Glomerular visceral epithelial cell (primary cell): ENCODE data around the gene CREB3L2.

Experiments
- DNase-seq: peaks from one replicate; pipeline ENCODE4 v3.0.0-alpha.2; 2016; ENCODE audit errors: extremely low spot score

Gene CREB3L2

DNA sequence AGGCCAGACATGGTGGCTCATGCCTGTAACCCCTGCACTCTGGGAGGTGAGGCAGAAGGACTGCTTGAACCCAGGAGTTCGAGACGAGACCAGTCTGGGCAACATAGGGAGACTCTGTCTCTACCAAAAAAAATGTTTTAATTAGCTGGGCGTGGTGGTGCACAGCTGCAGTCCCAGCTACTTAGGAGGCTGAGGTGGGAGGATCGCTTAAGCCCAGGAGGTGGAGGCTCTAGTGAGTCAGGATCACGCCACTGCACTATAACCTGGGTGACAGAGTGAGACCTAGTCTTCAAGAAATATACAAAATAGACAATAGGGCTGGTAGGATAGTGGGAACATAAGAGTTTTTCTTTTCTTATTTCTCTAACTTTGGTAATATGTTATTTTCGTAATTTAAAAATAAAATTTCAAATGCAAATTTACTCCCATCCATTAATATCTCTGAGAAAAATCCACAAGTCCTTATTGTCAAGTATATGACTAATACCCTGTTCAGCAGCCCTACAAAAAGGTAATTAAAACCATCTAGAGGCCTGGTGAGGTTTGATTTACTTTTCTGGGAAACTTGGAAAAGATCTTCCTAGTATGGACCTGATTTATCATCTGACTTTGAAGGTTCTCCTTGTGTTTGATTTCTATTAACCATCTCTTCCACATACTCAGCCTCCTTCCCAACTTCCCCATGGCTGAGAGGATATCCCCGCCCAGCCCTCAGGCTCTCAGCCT, 50.0 kb downstream of the CREB3L2 start:
- no peak for DNase-seq

DNA sequence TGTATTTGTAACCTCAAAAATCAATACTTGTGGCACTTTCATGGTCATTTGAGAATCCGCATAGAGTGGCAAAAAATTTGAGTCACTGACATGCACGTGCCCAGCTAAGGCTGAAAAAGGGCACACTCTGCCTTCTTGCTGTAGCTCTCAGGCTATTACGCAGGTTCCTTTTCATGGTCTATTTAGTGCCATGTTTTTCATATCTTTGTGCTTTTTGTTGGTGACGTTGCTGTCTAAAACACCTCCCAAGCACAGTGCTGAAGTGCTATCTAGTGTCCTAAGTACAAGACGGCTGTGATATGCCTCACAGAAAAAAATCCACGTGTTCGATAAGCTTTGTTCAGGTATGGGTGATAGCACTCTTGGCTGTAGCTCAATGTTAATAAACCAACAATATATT, 50.9 kb downstream of the CREB3L2 start:
- no peak for DNase-seq

GRCh38 chr7:137950263-137950621, 51.6 kb downstream of the CREB3L2 start:
- no peak for DNase-seq

DNA sequence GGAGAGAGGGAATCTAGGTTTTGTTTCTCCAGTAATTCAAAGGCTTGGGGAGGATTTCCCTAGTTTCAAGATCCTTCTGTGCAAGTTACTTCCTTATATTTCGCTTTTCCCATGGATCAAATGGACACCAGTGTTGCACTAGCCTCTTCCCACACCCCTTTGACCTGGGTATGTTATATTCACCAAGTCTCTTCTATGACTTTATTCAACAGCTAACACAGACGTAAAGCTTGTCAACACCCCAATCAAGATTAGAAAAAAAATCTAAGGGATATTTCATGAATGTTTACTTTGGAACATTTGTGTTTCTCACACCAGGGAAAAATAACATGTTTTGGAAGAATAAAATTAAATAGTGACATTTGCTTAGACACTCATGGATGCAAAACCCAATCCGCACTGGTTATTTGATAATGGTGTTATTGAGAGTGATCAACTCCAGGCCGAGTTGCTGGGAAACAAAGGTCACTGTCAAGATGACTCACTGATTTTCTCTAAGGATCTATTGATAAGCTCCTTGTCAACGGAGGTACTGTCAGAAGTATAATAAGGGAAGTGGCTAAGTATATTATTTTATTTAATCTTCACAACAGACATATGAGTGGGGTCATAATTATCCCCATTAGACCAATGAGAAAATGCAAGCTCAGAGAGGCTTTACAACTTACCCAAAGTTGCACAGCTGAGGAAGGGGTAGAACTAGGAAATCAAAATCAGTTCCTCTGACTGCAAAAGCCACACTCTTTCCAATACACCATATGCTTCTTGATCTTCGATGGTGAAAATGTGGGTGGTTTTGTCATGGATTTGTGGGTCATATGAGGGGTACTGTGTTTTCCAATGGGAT, 52.2 kb downstream of the CREB3L2 start:
- DNase-seq: no peak

DNA sequence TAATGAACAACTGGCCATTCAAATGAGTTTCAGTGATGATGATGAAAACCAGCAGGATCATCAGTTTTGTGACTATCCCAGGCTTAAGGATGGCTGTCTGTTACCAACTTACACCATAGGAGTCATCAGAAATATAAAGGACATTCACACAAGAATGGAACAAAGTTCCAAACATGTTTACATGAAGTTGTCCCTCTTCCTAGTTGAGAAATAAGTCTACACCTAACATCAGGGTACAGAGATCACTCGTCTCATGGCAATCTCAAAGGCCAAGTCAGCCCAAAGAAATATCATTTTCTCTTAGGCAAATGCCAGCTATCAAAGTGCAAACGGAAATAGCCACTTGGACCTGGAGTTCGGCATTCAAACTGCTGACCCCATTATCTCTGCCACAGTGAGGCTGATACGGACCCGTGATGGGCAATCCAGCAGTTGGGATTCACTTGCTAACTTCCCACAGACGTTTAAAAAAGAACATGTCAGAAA, 53.0 kb downstream of the CREB3L2 start:
- no peak for DNase-seq

DNA sequence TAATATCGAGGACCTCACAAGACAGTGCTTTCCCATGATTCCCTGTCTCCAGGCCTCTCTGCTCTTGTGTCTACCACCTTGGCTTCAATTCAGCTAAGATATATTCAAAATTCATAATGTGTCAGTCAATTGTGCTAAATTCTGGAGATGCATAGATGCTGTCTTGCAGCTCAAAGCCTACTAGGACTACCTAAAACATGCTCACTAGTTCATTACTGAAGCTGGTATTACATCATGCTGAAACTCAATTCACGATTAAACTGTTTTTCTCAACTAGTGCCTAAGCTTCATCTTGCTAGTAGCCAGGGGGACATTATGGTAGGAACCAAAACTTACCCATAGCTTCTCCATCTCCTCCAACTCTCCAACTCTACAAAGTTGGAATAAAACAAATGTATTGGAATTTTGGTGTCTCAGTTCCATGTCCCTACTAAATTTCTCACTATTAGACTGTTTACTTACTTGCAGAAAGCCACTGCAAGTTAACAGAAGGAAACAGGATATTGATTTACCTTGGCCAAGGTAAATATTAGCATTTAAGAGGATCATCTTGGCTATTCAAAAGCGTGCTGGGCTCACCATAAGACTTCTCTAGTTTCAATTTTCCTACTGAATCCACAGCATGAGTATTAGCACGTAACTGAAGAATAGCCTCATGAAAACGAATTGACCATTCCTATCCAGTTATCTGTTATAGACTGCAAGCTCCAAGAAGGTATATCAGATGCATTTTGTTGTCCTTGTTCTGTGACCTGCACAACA, 53.6 kb downstream of the CREB3L2 start:
- DNase-seq: no peak

DNA sequence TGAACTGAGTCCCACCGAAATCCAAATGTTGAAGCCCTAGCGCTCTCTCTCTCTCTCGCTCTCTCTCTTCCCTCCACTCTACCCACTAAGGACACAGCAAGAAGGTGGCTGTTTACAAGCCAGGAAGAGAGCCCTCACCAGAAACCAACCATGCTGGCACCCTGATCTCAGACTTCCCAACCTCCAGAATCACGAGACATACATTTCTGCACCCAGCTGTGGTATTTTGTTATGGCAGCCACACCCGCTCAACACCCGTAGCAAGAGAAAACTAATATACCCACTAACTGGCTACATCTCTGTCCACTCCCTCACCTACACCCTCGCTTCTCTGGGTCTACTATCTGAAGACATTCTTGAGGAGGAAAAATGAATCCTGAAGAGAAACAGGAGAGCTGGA, 54.8 kb downstream of the CREB3L2 start:
- DNase-seq: no peak

DNA sequence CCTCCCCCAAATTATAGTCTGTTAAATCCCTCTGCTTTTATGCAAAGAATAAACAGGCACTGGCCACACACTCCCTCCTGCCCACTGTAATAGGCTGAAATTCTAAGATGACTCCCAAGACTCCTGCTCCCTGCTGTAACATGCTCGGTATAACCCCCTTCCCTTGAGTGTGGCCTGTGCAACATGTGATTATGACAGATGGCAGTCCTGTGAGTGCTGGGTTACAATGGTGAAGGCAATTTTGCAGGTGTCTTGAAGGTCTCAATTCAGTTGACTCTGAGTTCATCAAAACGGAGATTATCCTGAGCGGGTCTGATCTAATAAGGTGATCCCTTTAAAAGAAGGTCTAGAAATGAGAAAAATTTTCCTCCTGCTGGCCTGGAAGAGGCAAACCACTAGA, 55.9 kb downstream of the CREB3L2 start:
- no peak for DNase-seq

DNA sequence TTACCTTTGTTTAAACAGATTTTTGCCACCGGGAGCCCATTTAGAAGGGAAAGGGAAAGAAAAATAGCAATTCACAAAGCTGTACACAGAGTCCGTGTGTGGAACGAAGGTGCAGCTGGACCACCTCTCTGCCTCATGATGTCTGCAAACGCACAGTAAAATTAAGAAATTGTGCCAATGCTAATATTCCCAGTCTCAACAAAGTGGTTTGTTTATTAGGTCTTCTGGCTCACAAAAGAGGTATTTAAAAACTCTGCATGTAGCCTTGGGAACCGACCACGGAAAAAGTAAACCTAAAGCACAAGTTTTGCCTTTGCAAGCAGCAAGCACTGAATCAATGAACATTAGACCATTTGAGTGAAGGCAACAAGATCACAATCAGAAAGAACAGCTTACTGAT, 57.7 kb downstream of the CREB3L2 start:
- DNase-seq: no peak

DNA sequence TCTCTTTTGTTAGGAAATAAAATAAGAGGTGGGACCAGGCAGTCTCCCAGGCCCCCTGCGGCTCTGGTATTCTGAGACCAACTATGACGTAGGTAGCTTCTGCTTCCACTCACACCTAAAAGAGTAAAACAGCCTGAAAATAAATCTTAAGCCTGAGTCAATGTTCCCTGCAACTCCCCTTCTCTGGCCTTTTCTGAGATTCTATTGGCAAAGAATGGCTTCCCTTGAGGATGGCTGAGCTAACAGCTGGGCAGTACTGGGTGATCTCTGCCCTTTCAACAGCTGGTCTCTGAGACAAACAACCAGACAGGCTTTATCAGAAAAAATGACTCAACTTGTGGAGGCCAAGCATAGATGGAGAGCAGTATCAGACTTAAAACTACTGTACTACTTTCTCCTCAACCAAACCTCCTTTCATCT, 58.7 kb downstream of the CREB3L2 start:
- DNase-seq: no peak

DNA sequence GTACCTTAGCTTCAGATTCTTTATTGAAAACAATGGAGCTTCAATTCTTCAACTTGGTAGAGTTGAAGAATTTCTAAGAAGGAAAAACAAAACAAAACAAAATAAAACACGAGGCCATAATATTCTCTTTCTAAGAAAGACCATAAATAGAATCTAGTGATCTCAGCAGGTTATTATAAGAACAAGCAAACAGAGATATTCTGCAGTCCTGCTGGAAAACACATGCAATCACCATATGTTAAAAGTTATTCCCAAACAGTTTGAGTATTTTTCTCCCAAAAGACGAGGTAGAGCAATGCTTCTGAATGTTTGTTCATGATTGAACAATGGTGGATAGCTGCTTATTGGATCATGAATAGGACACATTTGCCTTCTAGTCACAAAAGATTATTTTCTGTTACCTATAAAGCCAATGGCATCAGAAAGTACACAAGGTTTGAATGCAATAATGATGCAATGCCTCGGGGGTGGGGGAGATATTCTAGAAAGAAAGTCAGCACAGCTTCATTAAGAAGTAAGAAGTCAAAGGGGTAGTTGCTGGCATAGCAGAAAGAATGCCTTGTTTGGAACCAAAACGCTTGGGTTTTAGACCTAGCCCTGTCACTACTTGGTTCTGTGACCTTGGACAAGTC, 59.3 kb downstream of the CREB3L2 start:
- no peak for DNase-seq

- no peak for DNase-seq
These were observed 61.0 kb downstream of the CREB3L2 start for GRCh38 chr7:137940656-137941518.

DNA sequence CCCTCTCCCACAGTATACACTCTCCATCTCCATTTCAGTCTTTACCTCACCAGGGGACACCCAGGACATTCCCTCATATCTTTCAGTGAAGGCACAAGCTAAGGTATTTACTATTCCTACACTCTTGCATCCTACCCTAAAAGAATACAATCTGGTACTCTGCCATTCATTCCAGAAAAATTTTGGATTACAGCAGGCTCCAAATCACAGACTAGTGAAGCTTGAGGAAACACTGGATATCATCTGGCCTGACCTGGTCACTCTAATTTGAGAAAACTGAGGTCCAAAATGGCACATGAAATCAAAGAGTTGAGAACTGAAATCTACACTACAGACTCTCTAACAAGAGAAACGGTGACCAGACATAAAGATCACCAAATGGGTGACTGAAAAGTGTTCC, 61.7 kb downstream of the CREB3L2 start:
- DNase-seq: no peak

GRCh38 chr7:137937202-137937560, 64.7 kb downstream of the CREB3L2 start:
- DNase-seq: no peak

- no peak for DNase-seq
These were observed 65.2 kb downstream of the CREB3L2 start for GRCh38 chr7:137936509-137937201.

GRCh38 chr7:137935884-137936508, 65.9 kb downstream of the CREB3L2 start:
- DNase-seq: no peak

DNA sequence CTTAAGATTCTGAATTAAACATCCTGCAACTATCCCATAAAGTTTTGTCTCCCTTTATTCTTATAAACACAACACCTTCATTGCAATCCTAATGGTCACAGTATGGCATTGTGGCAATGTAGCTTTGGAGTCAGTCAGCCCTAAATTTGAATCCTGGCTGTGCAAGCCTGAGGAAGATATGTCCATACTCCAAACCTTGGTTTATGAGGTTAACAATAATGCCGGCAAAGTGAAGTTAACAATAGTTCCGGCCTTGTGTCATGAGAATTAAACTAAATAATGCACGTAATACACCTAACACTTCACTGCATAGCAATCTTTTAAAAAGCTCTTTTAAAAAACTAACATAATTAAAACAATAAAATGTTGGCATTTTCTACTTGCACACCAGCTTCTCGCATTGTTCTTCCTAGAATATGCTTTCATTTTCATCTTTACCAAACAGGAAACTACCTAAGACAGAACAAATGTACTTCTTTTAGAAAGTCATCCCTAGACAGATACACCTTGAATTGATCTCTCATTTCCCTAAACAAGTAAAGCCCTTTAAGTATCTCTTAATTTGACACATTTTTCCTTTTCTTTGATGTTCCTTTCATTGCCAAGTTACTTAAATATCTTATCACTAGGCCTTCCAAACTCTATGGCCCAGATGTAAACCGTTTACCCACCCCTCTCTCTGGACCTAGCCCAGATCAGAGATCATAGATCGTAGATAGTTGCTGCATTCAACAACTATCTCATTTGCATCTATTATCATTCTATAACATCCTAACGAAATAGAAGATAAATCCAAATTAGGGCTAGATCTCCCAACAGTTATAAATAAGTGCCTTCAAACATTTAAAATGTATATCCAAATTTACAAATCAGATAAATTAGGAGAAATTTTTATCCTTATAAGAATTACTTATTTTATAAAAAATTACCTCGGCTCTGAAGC, 66.7 kb downstream of the CREB3L2 start:
- DNase-seq: no peak

DNA sequence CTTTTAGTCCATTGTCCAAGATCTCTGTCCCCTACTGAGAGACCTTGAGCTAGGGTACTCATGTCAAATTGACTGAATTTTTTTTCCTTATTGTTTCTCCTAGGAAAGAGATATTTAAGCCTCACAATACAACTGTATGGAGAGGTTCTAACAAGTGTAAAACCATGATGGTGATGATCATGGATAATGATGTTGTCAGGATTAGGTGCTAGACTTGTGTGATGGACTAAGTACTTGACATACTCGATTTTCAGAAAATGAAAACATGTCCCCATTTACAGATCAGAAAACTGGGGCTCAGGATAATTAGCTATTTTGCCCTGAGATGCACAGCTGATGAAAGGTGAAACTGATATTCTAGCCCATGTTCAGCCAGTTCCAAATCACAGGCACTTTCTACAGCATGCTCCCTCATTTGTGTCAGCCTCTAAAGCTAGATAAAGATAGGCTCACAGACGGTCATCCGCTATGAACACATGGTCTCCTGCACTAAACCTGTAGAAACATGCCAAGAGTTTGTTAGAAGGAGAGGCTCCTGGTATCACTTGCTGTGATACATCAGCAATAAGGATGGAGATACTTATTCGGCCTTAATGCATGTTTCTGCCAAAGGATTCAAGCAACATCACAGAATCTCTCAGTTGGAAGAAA, 67.6 kb downstream of the CREB3L2 start:
- DNase-seq: no peak
